ENCODE measurements around the gene STKLD1.

- TF ChIP-seq SUZ12 (IDR thresholded peaks at IDR 0.05) (no peak), SP1 (IDR thresholded peaks at IDR 0.05) (no peak), BHLHE40 (IDR thresholded peaks at IDR 0.05; ENCODE audit: borderline replicate concordance) (no peak), HDGF (IDR thresholded peaks at IDR 0.05; ENCODE audit: borderline replicate concordance) (no peak)
These were observed 53.0 kb downstream of the STKLD1 start for GRCh38 chr9:133429214-133429613.
